Tibial nerve (tissue), 4 donors: ENCODE results near the gene ZBTB16. TPM values are rescaled to one million over a fixed set of nuclear protein-coding genes. Genes with fewer than 3 reads are reported as not detected.
A peak's percentile ranks its signal among the peaks of the same experiment; 100 is the strongest.

Experiments used
- DNase-seq, 2 donors: peaks; one replicate each; pipeline ENCODE4 v3.0.0-alpha.2; 2019; ENCODE audit warnings: low spot score in 2 of 2
- H3K27ac ChIP-seq, 4 donors: fragments of 200-600 bp; sonication (generic) in 3 of 4; one replicate each; pipeline ENCODE4 v1.5.1; 2017 to 2019; ENCODE audit warnings: mild to moderate bottlenecking in 1 of 4
- H3K27me3 ChIP-seq, 2 donors: fragments of 200-600 bp; sonication (generic) in 1 of 2; one replicate each; pipeline versions ENCODE4 v1.5.1 to v1.6.0; 2017 to 2019
- H3K36me3 ChIP-seq, 3 donors: fragments of 200-600 bp; sonication (generic); one replicate each; pipeline ENCODE4 v1.5.1; 2018 to 2019
- H3K4me1 ChIP-seq, 4 donors: fragments of 200-600 bp; sonication (generic) in 3 of 4; one replicate each; pipeline ENCODE4 v1.5.1; 2017 to 2019
- H3K4me3 ChIP-seq, 4 donors: fragments of 200-600 bp; sonication (generic) in 3 of 4; one replicate each; pipeline ENCODE4 v1.5.1; 2017 to 2019; ENCODE audit warnings: mild to moderate bottlenecking in 1 of 4, moderate library complexity in 1 of 4
- H3K9me3 ChIP-seq, 4 donors: fragments of 200-600 bp; sonication (generic) in 3 of 4; one replicate each; pipeline ENCODE4 v1.5.1; 2017 to 2019
- CTCF ChIP-seq, 5 experiments: fragments of 200-600 bp in 3 of 5; fragments of 450-650 bp in 2 of 5; sonication (generic) in 3 of 5; IDR thresholded peaks; one replicate each; pipeline ENCODE4 v1.5.1; 2016 to 2019; ENCODE audit warnings: antibody characterized with exemption in 5 of 5, mild to moderate bottlenecking in 3 of 5, moderate library complexity in 2 of 5
- EP300 ChIP-seq, 2 donors: sonication (generic); formaldehyde crosslinking; IDR thresholded peaks; one replicate each; pipeline ENCODE4 v1.6.1; 2017; ENCODE audit warnings: antibody characterized with exemption in 2 of 2, mild to moderate bottlenecking in 1 of 2
- POLR2A ChIP-seq, 2 donors: fragments of 450-650 bp; IDR thresholded peaks; one replicate each; pipeline ENCODE4 v1.6.1; 2017; ENCODE audit warnings: antibody characterized with exemption in 2 of 2, mild to moderate bottlenecking in 2 of 2, moderate library complexity in 2 of 2
- WGBS, 2 donors: methylation state at CpG; one replicate each; pipeline ENCODE4 v1.1.5; 2018; 5-methylcytosine and 5-hydroxymethylcytosine counted together
- total RNA-seq, 4 donors: library from RNA; depleted of rRNA; stranded (reverse); fragments of >200 nt; gene quantifications; one replicate each; pipeline ENCODE4 v1.1.0, GENCODE V29; 2016

Gene ZBTB16
- total RNA-seq, 4 donors from 2014 or later: 405 to 756 (median 580) TPM

GRCh38 chr11:114171257-114172054 lies 111.9 kb downstream of the ZBTB16 start:
- Histone ChIP-seq H3K27ac (peak overlapping the region; percentile 76 to 99 (median 95)), H3K4me3 (peak overlapping the region in 1 of 4 donors; percentile 2), H3K4me1 (peaks cover 10 to 99% (median 83%) of the 10 kb centered on the region in 4 donors), H3K27me3 (no peaks in the 10 kb centered on the region), H3K36me3 (peaks cover 0 to 10% (median 0%) of the 10 kb centered on the region in 3 donors), H3K9me3 (no peaks in the 10 kb centered on the region)
- TF ChIP-seq EP300 (IDR thresholded peaks at IDR 0.05) (peak; percentile 94 to 97), POLR2A (IDR thresholded peaks at IDR 0.05) (no peak)
- DNase-seq: peak; percentile 65 to 85
- 49 to 53% methylated on average over 15 of the region's 15 CpGs for WGBS, 2 donors

- Histone ChIP-seq H3K4me3 (peak overlapping the region in 1 of 4 donors; percentile 2), H3K27ac (peak overlapping the region; percentile 76 to 99 (median 95)), H3K27me3 (no peaks in the 10 kb centered on the region), H3K4me1 (peaks cover 10 to 100% (median 81%) of the 10 kb centered on the region in 4 donors), H3K36me3 (peaks cover 0 to 10% (median 0%) of the 10 kb centered on the region in 3 donors), H3K9me3 (no peaks in the 10 kb centered on the region)
- WGBS, 2 donors: 82 to 84% methylated on average over 14 of the region's 14 CpGs
- no peak for TF ChIP-seq EP300 (IDR thresholded peaks at IDR 0.05)
- TF ChIP-seq POLR2A (IDR thresholded peaks at IDR 0.05): no peak
- TF ChIP-seq CTCF (IDR thresholded peaks at IDR 0.05): no peak
- no peak for DNase-seq
Observed at GRCh38 chr11:114172055-114172861, 112.7 kb downstream of the ZBTB16 start.

- TF ChIP-seq EP300 (IDR thresholded peaks at IDR 0.05) (no peak), CTCF (IDR thresholded peaks at IDR 0.05) (no peak), POLR2A (IDR thresholded peaks at IDR 0.05) (no peak)
- Histone ChIP-seq H3K4me3 (no peak overlapping the region), H3K27me3 (no peaks in the 10 kb centered on the region), H3K4me1 (peaks cover 10 to 100% (median 80%) of the 10 kb centered on the region in 4 donors), H3K9me3 (no peaks in the 10 kb centered on the region), H3K36me3 (peaks cover 0 to 10% (median 0%) of the 10 kb centered on the region in 3 donors), H3K27ac (peak overlapping the region; percentile 76 to 99 (median 95))
- no peak for DNase-seq
- 76 to 78% methylated on average over 8 of the region's 8 CpGs for WGBS, 2 donors
Observed at GRCh38 chr11:114172871-114173444, 113.4 kb downstream of the ZBTB16 start.

GRCh38 chr11:114173843-114174242 lies 114.3 kb downstream of the ZBTB16 start:
- H3K4me3 ChIP-seq: no peak overlapping the region
- no peaks in the 10 kb centered on the region for H3K27me3 ChIP-seq
- peak overlapping the region; percentile 76 to 99 (median 95) for H3K27ac ChIP-seq
- H3K36me3 ChIP-seq: peaks cover 0 to 10% (median 0%) of the 10 kb centered on the region in 3 donors
- WGBS, 2 donors: 95% methylated on average over 5 of the region's 5 CpGs
- no peaks in the 10 kb centered on the region for H3K9me3 ChIP-seq
- H3K4me1 ChIP-seq: peaks cover 8 to 100% (median 80%) of the 10 kb centered on the region in 4 donors
- TF ChIP-seq CTCF (IDR thresholded peaks at IDR 0.05): no peak
- TF ChIP-seq EP300 (IDR thresholded peaks at IDR 0.05): no peak
- TF ChIP-seq POLR2A (IDR thresholded peaks at IDR 0.05): no peak
- no peak for DNase-seq

GRCh38 chr11:114174712-114175495 lies 115.4 kb downstream of the ZBTB16 start:
- TF ChIP-seq EP300 (IDR thresholded peaks at IDR 0.05) (peak in 1 of 2 donors; percentile 4), POLR2A (IDR thresholded peaks at IDR 0.05) (no peak), CTCF (IDR thresholded peaks at IDR 0.05) (no peak)
- no peaks in the 10 kb centered on the region for H3K9me3 ChIP-seq
- peaks cover 4 to 96% (median 75%) of the 10 kb centered on the region in 4 donors for H3K4me1 ChIP-seq
- no peak for DNase-seq
- WGBS, 2 donors: 62 to 96% methylated on average over 3 of the region's 3 CpGs
- no peak overlapping the region for H3K4me3 ChIP-seq
- peaks cover 0 to 10% (median 0%) of the 10 kb centered on the region in 3 donors for H3K36me3 ChIP-seq
- no peaks in the 10 kb centered on the region for H3K27me3 ChIP-seq
- H3K27ac ChIP-seq: peak overlapping the region; percentile 76 to 99 (median 90)
